ENCODE results near the gene RNF213.
"Not testable (repeated sequence)": the region's sequence is repeated elsewhere in the genome, so short reads cannot be mapped to it uniquely, and the experiment has no call there.

RNF213 gene

GRCh38 chr17:80319999-80320344 lies 59.3 kb downstream of the RNF213 start:
- no peak for DNase-seq (ENCODE audit: low read depth)

DNA sequence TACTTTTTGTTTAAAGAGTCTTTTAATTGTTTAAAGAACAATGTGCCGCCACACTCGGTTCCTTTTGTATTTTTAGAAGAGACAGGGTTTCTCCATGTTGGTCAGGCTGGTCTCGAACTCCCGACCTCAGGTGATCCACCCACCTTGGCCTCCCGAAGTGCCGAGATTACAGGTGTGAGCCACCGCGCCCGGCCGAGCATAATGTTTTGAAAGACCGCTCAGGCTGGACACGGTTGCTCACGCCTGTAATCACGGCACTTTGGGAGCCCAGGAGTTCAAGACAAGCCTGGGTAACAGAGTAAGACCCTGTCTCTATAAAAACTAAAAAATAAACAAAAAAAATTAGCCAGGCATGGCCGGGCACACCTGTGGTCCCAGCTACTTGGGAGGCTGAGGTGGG lies 59.8 kb downstream of the RNF213 start:
- no peak for DNase-seq (ENCODE audit: low read depth)

- DNase-seq (ENCODE audit: low read depth) = no peak
These were observed 62.2 kb downstream of the RNF213 start for GRCh38 chr17:80322864-80323263.

- no peak for DNase-seq (ENCODE audit: low read depth)
These were observed 63.3 kb downstream of the RNF213 start for GRCh38 chr17:80323982-80324381.

DNA sequence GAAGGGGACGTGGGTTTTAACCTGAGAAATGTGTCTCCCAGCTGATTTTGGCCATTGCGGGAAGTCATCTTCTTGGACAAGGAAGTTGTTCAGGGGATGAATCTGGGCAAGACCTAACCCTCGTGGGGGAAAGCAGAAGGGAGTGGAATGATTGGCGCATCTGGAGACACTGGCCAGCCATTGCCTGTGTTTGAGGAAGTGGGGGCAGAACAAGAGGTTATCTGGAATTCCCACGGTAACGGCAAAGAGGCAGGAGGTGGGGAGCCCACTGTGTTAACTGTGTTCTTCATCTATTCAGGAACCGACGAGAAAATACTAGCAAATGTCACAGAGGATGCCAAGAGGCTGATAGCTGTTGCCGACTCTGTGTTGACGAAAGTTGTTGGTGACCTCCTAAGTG lies 66.9 kb downstream of the RNF213 start:
- DNase-seq (ENCODE audit: low read depth) = no peak

- DNase-seq (ENCODE audit: low read depth) = no peak
These were observed 68.2 kb downstream of the RNF213 start for GRCh38 chr17:80328634-80329380.

- not testable (repeated sequence) for DNase-seq (ENCODE audit: low read depth)
These were observed 68.8 kb downstream of the RNF213 start for GRCh38 chr17:80329421-80329820.

DNA sequence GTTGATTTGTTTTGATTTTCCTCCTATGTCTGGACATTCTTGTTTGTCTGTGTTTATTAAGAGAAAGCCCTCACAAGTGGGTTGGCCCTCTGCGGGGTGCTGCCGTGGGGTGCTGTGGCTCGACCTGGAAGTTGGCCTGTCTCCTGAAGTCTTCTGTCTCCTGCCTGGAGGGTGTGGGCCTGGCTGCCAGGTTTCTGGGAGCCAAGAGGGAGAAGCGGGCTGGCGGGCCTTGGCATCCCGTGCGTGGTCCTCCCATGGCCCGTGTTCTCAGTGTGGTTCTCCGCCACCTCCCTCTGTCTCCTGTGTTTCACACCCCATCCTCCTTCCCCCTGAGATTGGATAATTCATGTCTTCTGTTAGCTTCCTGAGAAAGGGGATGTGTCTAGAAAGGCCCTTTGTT lies 69.6 kb downstream of the RNF213 start:
- no peak for DNase-seq (ENCODE audit: low read depth)

GRCh38 chr17:80330938-80331337 lies 70.3 kb downstream of the RNF213 start:
- DNase-seq (ENCODE audit: low read depth) = not testable (repeated sequence)

GRCh38 chr17:80331820-80332219 lies 71.2 kb downstream of the RNF213 start:
- no peak for DNase-seq (ENCODE audit: low read depth)

GRCh38 chr17:80337195-80337895 lies 76.7 kb downstream of the RNF213 start:
- DNase-seq (ENCODE audit: low read depth) = no peak

DNA sequence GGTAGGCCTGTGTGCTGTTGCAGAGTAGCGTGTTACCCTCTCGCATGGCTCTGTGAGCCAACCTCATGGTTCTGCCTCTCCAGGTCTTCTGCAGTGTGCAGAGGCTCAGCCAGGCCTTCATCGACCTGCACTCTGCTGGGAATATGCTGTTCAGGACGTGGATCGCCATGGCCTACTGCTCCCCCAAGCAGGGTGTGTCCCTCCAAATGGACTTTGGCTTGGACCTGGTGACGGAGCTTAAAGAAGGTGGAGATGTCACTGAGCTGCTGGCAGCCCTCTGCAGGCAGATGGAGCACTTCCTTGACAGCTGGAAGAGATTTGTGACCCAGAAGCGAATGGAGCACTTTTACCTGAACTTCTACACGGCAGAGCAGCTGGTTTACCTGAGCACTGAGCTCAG lies 78.5 kb downstream of the RNF213 start:
- DNase-seq (ENCODE audit: low read depth) = no peak

DNA sequence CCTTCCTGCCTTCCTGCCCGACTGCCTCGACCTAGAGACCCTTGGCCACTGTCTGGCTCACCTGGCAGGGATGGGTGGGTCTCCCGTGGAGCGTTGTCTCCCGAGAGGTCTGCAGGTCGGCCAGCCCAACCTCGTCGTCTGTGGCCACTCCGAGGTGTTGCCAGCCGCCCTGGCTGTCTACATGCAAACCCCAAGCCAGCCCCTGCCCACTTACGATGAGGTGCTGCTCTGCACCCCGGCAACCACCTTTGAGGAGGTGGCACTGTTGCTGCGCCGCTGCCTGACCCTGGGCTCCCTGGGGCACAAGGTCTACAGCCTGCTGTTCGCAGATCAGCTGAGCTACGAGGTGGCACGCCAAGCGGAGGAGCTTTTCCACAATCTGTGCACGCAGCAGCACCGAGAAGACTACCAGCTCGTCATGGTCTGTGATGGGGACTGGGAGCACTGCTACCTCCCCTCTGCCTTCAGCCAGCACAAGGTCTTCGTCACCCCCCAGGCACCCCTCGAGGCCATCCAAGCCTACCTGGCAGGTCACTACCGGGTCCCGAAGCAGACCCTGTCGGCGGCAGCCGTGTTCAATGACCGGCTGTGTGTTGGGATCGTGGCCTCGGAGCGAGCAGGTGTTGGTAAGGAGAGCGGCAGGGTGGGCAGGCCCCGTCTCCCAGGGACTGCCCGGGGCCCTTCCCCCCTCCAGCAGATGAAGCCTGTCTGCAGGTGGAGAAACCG lies 79.2 kb downstream of the RNF213 start:
- DNase-seq (ENCODE audit: low read depth) = no peak

DNA sequence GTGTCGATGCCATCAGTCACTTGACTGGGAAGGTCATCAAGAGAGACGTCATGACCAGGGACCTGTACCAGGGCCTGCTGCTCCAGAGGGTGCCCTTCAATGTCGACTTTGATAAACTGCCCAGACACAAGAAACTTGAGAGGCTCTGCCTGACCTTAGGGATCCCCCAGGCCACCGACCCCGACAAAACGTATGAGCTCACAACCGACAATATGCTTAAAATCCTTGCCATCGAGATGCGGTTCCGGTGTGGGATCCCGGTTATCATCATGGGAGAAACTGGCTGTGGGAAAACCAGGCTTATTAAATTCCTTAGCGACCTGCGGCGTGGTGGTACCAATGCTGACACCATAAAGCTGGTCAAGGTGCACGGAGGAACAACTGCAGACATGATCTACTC lies 84.7 kb downstream of the RNF213 start:
- DNase-seq (ENCODE audit: low read depth) = no peak

GRCh38 chr17:80345841-80346497 lies 85.3 kb downstream of the RNF213 start:
- DNase-seq (ENCODE audit: low read depth) = no peak

DNA sequence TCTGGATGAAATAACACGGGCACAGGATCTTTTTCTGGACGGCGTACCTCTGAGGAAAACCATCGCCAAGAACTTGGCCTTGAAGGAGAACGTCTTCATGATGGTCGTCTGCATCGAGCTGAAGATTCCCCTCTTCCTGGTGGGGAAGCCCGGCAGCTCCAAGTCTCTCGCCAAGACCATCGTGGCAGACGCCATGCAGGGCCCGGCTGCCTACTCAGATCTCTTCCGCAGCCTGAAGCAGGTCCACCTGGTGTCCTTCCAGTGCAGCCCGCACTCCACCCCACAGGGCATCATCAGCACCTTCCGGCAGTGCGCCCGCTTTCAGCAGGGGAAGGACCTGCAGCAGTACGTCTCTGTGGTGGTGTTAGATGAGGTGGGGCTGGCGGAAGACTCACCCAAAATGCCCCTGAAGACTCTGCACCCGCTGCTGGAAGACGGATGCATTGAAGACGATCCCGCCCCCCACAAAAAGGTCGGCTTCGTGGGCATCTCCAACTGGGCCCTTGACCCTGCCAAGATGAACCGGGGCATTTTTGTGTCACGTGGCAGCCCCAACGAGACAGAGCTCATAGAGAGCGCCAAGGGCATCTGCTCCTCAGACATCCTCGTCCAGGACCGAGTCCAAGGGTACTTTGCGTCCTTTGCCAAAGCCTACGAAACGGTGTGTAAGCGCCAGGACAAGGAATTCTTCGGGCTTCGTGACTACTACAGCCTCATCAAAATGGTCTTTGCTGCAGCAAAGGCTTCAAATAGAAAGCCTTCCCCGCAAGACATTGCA lies 86.0 kb downstream of the RNF213 start:
- DNase-seq (ENCODE audit: low read depth) = no peak

DNA sequence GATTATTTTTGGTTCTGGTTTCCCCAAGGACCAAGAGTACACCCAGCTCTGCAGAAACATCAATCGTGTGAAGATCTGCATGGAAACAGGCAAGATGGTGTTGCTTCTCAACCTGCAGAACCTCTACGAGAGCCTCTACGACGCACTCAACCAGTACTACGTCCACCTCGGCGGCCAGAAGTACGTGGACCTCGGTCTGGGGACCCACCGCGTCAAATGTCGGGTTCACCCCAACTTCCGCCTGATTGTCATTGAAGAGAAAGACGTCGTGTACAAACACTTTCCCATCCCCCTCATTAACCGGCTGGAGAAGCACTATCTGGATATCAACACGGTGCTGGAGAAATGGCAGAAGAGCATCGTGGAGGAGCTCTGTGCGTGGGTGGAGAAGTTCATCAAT lies 86.9 kb downstream of the RNF213 start:
- DNase-seq (ENCODE audit: low read depth) = no peak

GRCh38 chr17:80347948-80348351 lies 87.3 kb downstream of the RNF213 start:
- DNase-seq (ENCODE audit: low read depth) = no peak

GRCh38 chr17:80348551-80349150 lies 88.0 kb downstream of the RNF213 start:
- DNase-seq (ENCODE audit: low read depth) = no peak

- no peak for DNase-seq (ENCODE audit: low read depth)
These were observed 88.5 kb downstream of the RNF213 start for GRCh38 chr17:80349151-80349651.

- DNase-seq (ENCODE audit: low read depth) = no peak
These were observed 89.1 kb downstream of the RNF213 start for GRCh38 chr17:80349751-80350150.

Data from stimulated activated CD8-positive, alpha-beta memory T cell treated with anti-CD3 and anti-CD28 coated beads, Interleukin-15, amount 100 ng/mL, for 1 hour (primary cell).